ENCODE data around the gene TMEM236. TPM values are rescaled to one million over a fixed set of nuclear protein-coding genes. Genes with fewer than 3 reads are reported as not detected.

Gene TMEM236
- total RNA-seq, 4 donors from 2014 or later, result 0.59 to 1.2 (median 0.73) TPM; not detected in 1

GRCh38 chr10:17785276-17785930 lies 33.4 kb downstream of the TMEM236 start:
- no peak for DNase-seq
- no peak overlapping the region for H3K27ac ChIP-seq

GRCh38 chr10:17787087-17787961 lies 35.3 kb downstream of the TMEM236 start:
- no peak overlapping the region for H3K27ac ChIP-seq
- intact Hi-C loops (cut with DNase I; ENCODE audit: low total_unique reads), result no loop called here

More at GRCh38 chr10:17785276-17785930, 33.4 kb downstream of the TMEM236 start:
- Histone ChIP-seq H3K27me3 (no peaks in the 10 kb centered on the region), H3K4me1 (no peaks in the 10 kb centered on the region), H3K4me3 (no peak overlapping the region), H3K36me3 (no peaks in the 10 kb centered on the region), H3K9me3 (no peaks in the 10 kb centered on the region)
- TF ChIP-seq CTCF (IDR thresholded peaks at IDR 0.05), result no peak
- no peak for TF ChIP-seq POLR2A (IDR thresholded peaks at IDR 0.05)
- intact Hi-C loops (cut with DNase I; ENCODE audit: low total_unique reads), result no loop called here

GRCh38 chr10:17788646-17789045 lies 36.6 kb downstream of the TMEM236 start:
- no peak overlapping the region for H3K4me3 ChIP-seq
- no peak overlapping the region for H3K27ac ChIP-seq
- DNase-seq, result no peak
- TF ChIP-seq CTCF (IDR thresholded peaks at IDR 0.05), result no peak
- TF ChIP-seq POLR2A (IDR thresholded peaks at IDR 0.05), result no peak
- H3K36me3 ChIP-seq, result no peaks in the 10 kb centered on the region
- H3K4me1 ChIP-seq, result no peaks in the 10 kb centered on the region
- no peaks in the 10 kb centered on the region for H3K27me3 ChIP-seq
- no peaks in the 10 kb centered on the region for H3K9me3 ChIP-seq
- intact Hi-C loops (cut with DNase I; ENCODE audit: low total_unique reads), result no loop called here

More at GRCh38 chr10:17787087-17787961, 35.3 kb downstream of the TMEM236 start:
- DNase-seq, result no peak
- Histone ChIP-seq H3K9me3 (no peaks in the 10 kb centered on the region), H3K4me3 (no peak overlapping the region), H3K36me3 (no peaks in the 10 kb centered on the region), H3K27me3 (no peaks in the 10 kb centered on the region), H3K4me1 (no peaks in the 10 kb centered on the region)
- TF ChIP-seq CTCF (IDR thresholded peaks at IDR 0.05) (no peak), POLR2A (IDR thresholded peaks at IDR 0.05) (no peak)

- no peak for DNase-seq
- H3K9me3 ChIP-seq, result no peaks in the 10 kb centered on the region
- no peaks in the 10 kb centered on the region for H3K4me1 ChIP-seq
- intact Hi-C loops (cut with DNase I; ENCODE audit: low total_unique reads), result no loop called here
- H3K27ac ChIP-seq, result no peak overlapping the region
- H3K4me3 ChIP-seq, result no peak overlapping the region
- no peaks in the 10 kb centered on the region for H3K27me3 ChIP-seq
- H3K36me3 ChIP-seq, result no peaks in the 10 kb centered on the region
- TF ChIP-seq POLR2A (IDR thresholded peaks at IDR 0.05), result no peak
- no peak for TF ChIP-seq CTCF (IDR thresholded peaks at IDR 0.05)
These were observed 37.4 kb downstream of the TMEM236 start for GRCh38 chr10:17789396-17789795.

- no peak for TF ChIP-seq CTCF (IDR thresholded peaks at IDR 0.05)
- no peak for TF ChIP-seq POLR2A (IDR thresholded peaks at IDR 0.05)
- H3K9me3 ChIP-seq, result no peaks in the 10 kb centered on the region
- no peaks in the 10 kb centered on the region for H3K4me1 ChIP-seq
- H3K4me3 ChIP-seq, result no peak overlapping the region
- no peaks in the 10 kb centered on the region for H3K36me3 ChIP-seq
- DNase-seq, result no peak
- intact Hi-C loops (cut with DNase I; ENCODE audit: low total_unique reads), result no loop called here
- H3K27me3 ChIP-seq, result no peaks in the 10 kb centered on the region
- H3K27ac ChIP-seq, result no peak overlapping the region
These were observed 38.6 kb downstream of the TMEM236 start for GRCh38 chr10:17790651-17791050.

All from uterus (tissue), 4 donors.